ENCODE measurements around the gene HEATR9. TPM values are rescaled to one million over a fixed set of nuclear protein-coding genes. Genes with fewer than 3 reads are reported as not detected.

Gene HEATR9
- total and polyA plus RNA-seq, 4 donors: 0.08 TPM; not detected in 3

GRCh38 chr17:35879773-35880654 lies 11.3 kb upstream of the HEATR9 start, which contains the start of gene CCL5:
CCL5 (minus strand) TSS chr17:35880360.
- 74% methylated on average over 11 of the region's 11 CpGs for WGBS
- no peaks in the 10 kb centered on the region for H3K36me3 ChIP-seq (ENCODE audit: control insufficient read depth in 4 of 4, insufficient read depth in 3 of 4, low read depth in 1 of 4, low read length in 3 of 4)
- no peak for DNase-seq (ENCODE audit: low spot score)
- no peaks in the 10 kb centered on the region for H3K9me3 ChIP-seq (ENCODE audit: control insufficient read depth in 4 of 4, low read length in 3 of 4)
- H3K27ac ChIP-seq (ENCODE audit: low read depth in 1 of 2, low read length in 2 of 2): no peak within 1 kb of the TSS
- no peak within 1 kb of the TSS for H3K4me3 ChIP-seq (ENCODE audit: low read depth in 1 of 3, low read length in 3 of 3)
- H3K9ac ChIP-seq (ENCODE audit: low read depth in 1 of 2, low read length in 2 of 2): no peak within 1 kb of the TSS
- no peaks in the 10 kb centered on the region for H3K27me3 ChIP-seq (ENCODE audit: control insufficient read depth in 4 of 4, insufficient read depth in 4 of 4, low read length in 3 of 4)
- TF ChIP-seq REST (IDR thresholded peaks at IDR 0.05) (no peak), RXRA (IDR thresholded peaks at IDR 0.05) (no peak), SP1 (IDR thresholded peaks at IDR 0.05) (no peak)
- H3K4me1 ChIP-seq (ENCODE audit: control insufficient read depth in 4 of 4, insufficient read depth in 4 of 4, low read length in 3 of 4): no peaks in the 10 kb centered on the region

GRCh38 chr17:35878361-35878760 lies 9.7 kb upstream of the HEATR9 start:
- no peak for DNase-seq (ENCODE audit: low spot score)
- WGBS: 85% methylated on average over 4 of the region's 4 CpGs
- Histone ChIP-seq H3K4me1 (ENCODE audit: control insufficient read depth in 4 of 4, insufficient read depth in 4 of 4, low read length in 3 of 4) (no peaks in the 10 kb centered on the region), H3K9me3 (ENCODE audit: control insufficient read depth in 4 of 4, low read length in 3 of 4) (no peaks in the 10 kb centered on the region), H3K4me3 (ENCODE audit: low read depth in 1 of 3, low read length in 3 of 3) (no peak overlapping the region), H3K36me3 (ENCODE audit: control insufficient read depth in 4 of 4, insufficient read depth in 3 of 4, low read depth in 1 of 4, low read length in 3 of 4) (no peaks in the 10 kb centered on the region), H3K27ac (ENCODE audit: low read depth in 1 of 2, low read length in 2 of 2) (no peak overlapping the region), H3K27me3 (ENCODE audit: control insufficient read depth in 4 of 4, insufficient read depth in 4 of 4, low read length in 3 of 4) (no peaks in the 10 kb centered on the region), H3K9ac (ENCODE audit: low read depth in 1 of 2, low read length in 2 of 2) (no peak overlapping the region)
- TF ChIP-seq GABPA (IDR thresholded peaks at IDR 0.05 in 1 of 2, conservative IDR thresholded peaks at IDR 0.05 in 1 of 2) (no peak), FOXA1 (IDR thresholded peaks at IDR 0.05) (no peak), REST (IDR thresholded peaks at IDR 0.05) (no peak), FOXA2 (IDR thresholded peaks at IDR 0.05) (no peak), CTCF (IDR thresholded peaks at IDR 0.05; ENCODE audit: low read depth, low read length, missing input control) (no peak), RAD21 (IDR thresholded peaks at IDR 0.05) (no peak), SP1 (IDR thresholded peaks at IDR 0.05) (no peak)
